Pancreas (tissue), 10 donors: ENCODE results near the gene ITGB5. TPM values are rescaled to one million over a fixed set of nuclear protein-coding genes. Genes with fewer than 3 reads are reported as not detected.

Experiments used
- ATAC-seq, 4 donors: fragments of 200-7000 bp; cut with Tn5 transposase; one replicate each; pipeline versions ENCODE4 v1.8.0 to v1.9.1; 2020; ENCODE audit warnings: mild to moderate bottlenecking in 4 of 4, moderate library complexity in 4 of 4
- DNase-seq, 6 donors: peaks; one replicate each; pipeline ENCODE4 v3.0.0-alpha.2; 2020
- FAIRE-seq: peaks from 2 replicates; lab custom pipeline; 2012; peaks lifted over from hg19 to GRCh38; lab: Jason Lieb, UNC
- H3K27ac ChIP-seq, 4 donors: fragments of 200-600 bp; sonication (generic); 1 replicate in 3 of 4; 2 replicates in 1 of 4; pipeline versions ENCODE4 v1.5.0 to v1.8.0; 2020
- H3K27me3 ChIP-seq, 4 donors: fragments of 200-600 bp; one replicate each; pipeline ENCODE4 v1.8.0; 2021
- H3K36me3 ChIP-seq, 3 donors: fragments of 200-600 bp; sonication (generic) in 1 of 3; one replicate each; pipeline versions ENCODE4 v1.5.0 to v1.8.0; 2020 to 2021
- H3K4me1 ChIP-seq, 3 donors: fragments of 200-600 bp; one replicate each; pipeline ENCODE4 v1.8.0; 2021
- H3K4me3 ChIP-seq, 4 donors: fragments of 200-600 bp; sonication (generic) in 2 of 4; one replicate each; pipeline versions ENCODE4 v1.5.0 to v1.8.0; 2020 to 2021
- H3K9me3 ChIP-seq, 4 donors: fragments of 200-600 bp; one replicate each; pipeline ENCODE4 v1.8.0; 2021
- WGBS, 2 donors: extraction: QIAGEN DNeasy Blood & Tissue Kit; methylation state at CpG; one replicate each; pipeline ENCODE4 v1.1.7; 2013; 5-methylcytosine and 5-hydroxymethylcytosine counted together
- intact Hi-C, 3 donors: fragments of 100-400 bp; cut with DNase I; formaldehyde crosslinking; loops; one replicate each; pipeline versions ENCODE4 v1.11.1 to v1.14.2; 2022
- polyA plus RNA-seq, 2 donors: library from polyadenylated mRNA; stranded (reverse); fragments of 200-250 nt; gene quantifications; one replicate each; pipeline ENCODE4 v1.2.3, GENCODE V29; 2013
- total RNA-seq, 6 donors: library from RNA; stranded (reverse); fragmentation: NEBNext Ultra II Directional in 4 of 6; extraction: Animal tissue kit (Norgen Biotek cat#: 25700) in 4 of 6; gene quantifications; one replicate each; pipeline versions ENCODE4 v1.2.1 to v1.2.4, GENCODE V29; 2021 to 2023
- TF ChIP-seq, protein P1 (sequence below), 4 donors: fragments of 200-600 bp; sonication (generic) in 3 of 4; IDR thresholded peaks; one replicate each; pipeline versions ENCODE4 v1.5.0 to v1.8.0; 2021; ENCODE audit warnings: antibody characterized with exemption in 4 of 4
- donor health status: healthy with polysubstance abuse.
- donor health status: DM: no; HTN: no; CAD: no; lungs with moderate emphysema.
- donor health status: DM: no; HTN: no; CAD: no.
- donor health status: control.
- donor health status: control.
- donor health status: Bipolar disorder and iron deficiency.
- donor health status: DM: yes; HTN: yes; CAD: no.
- donor health status: DM: no; HTN: no; CAD: no.
- donor health status: DM: no; HTN: no; CAD: no.
- donor health status: DM: yes; HTN: yes; CAD: no.

The ITGB5 gene
- total and polyA plus RNA-seq, 8 donors = 9.5 to 69.9 (median 24.5) TPM

DNA sequence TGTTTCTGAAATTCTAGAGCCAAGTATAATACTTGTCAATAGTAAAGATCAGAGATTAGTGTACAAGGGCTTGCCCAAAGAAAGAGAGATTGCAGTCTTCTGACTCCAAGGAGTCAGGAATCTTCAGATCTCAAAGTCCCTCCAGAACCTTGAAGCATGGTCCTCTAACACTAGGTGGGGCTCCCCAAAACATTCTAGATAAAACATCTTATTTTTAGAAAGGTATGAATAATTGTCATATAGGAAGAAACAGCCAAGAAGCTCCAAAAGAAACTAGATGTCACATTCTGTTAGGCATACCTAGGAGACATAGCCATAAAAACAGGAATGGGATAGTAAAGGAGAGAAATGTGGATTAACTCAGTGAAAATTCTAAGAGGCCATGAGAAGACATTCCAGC, 36.7 kb upstream of the ITGB5 start:
- no peaks in the 10 kb centered on the region for H3K9me3 ChIP-seq
- H3K36me3 ChIP-seq = no peaks in the 10 kb centered on the region
- intact Hi-C loops = no loop called here
- no peak for ATAC-seq
- no peak for DNase-seq
- peaks cover 0 to 3% (median 1%) of the 10 kb centered on the region in 3 donors for H3K4me1 ChIP-seq
- no peak overlapping the region for H3K4me3 ChIP-seq
- H3K27me3 ChIP-seq = no peaks in the 10 kb centered on the region
- no peak overlapping the region for H3K27ac ChIP-seq
- TF ChIP-seq, protein P1, sequence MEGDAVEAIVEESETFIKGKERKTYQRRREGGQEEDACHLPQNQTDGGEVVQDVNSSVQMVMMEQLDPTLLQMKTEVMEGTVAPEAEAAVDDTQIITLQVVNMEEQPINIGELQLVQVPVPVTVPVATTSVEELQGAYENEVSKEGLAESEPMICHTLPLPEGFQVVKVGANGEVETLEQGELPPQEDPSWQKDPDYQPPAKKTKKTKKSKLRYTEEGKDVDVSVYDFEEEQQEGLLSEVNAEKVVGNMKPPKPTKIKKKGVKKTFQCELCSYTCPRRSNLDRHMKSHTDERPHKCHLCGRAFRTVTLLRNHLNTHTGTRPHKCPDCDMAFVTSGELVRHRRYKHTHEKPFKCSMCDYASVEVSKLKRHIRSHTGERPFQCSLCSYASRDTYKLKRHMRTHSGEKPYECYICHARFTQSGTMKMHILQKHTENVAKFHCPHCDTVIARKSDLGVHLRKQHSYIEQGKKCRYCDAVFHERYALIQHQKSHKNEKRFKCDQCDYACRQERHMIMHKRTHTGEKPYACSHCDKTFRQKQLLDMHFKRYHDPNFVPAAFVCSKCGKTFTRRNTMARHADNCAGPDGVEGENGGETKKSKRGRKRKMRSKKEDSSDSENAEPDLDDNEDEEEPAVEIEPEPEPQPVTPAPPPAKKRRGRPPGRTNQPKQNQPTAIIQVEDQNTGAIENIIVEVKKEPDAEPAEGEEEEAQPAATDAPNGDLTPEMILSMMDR (IDR thresholded peaks at IDR 0.05) = no peak
- no peak for FAIRE-seq

DNA sequence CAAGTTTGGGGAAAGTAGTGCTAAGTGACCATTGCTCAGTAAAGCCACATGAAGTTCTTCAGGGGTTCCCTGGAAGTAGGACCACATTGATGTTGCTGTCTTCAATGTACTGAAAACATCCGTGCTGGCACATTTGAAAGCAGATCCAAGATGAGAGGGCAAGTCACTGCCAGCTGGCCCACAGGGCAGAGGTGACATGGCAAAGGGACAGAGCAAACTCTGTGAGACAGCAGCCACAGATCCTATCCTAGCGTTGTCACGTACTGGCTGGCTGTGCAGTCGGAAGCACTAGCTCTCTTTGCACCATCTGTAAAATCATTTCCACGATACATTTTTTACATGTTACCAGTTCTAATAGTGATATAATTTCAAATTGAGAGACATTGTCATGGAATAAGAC, 33.6 kb upstream of the ITGB5 start:
- Histone ChIP-seq H3K27me3 (no peaks in the 10 kb centered on the region), H3K27ac (no peak overlapping the region), H3K9me3 (no peaks in the 10 kb centered on the region), H3K36me3 (no peaks in the 10 kb centered on the region), H3K4me1 (no peaks in the 10 kb centered on the region), H3K4me3 (no peak overlapping the region)
- ATAC-seq (no peak), DNase-seq (no peak), FAIRE-seq (no peak)
- intact Hi-C loops = no loop called here
- 87 to 93% methylated on average over 5 of the region's 5 CpGs for WGBS, 2 donors
- TF ChIP-seq, protein P1 (IDR thresholded peaks at IDR 0.05) = no peak

DNA sequence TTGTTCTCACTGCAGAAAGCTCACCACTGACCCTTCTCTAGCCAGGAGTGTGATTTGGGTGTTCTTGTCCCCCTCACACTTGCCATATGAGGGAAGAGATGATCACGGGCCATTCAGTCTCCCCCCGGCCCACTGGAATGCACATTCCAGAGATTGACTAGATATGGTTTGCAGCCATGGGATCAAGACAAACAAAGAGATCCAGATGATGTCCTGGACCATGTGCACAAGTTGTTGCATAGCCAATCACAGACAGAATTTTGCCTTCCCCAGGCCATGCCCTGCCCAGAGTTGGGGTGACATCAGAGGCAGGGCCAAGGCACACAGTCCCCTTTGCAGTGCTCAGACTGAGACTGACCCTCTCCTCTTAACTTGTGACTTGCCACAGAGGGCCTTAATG, 32.6 kb upstream of the ITGB5 start:
- ATAC-seq = no peak
- Histone ChIP-seq H3K36me3 (no peaks in the 10 kb centered on the region), H3K4me3 (no peak overlapping the region), H3K9me3 (no peaks in the 10 kb centered on the region), H3K4me1 (no peaks in the 10 kb centered on the region), H3K27me3 (no peaks in the 10 kb centered on the region), H3K27ac (no peak overlapping the region)
- no peak for DNase-seq
- intact Hi-C loops = no loop called here
- TF ChIP-seq, protein P1 (IDR thresholded peaks at IDR 0.05) = no peak
- FAIRE-seq = no peak
- WGBS, 2 donors = 58 to 69% methylated on average over 2 of the region's 2 CpGs

DNA sequence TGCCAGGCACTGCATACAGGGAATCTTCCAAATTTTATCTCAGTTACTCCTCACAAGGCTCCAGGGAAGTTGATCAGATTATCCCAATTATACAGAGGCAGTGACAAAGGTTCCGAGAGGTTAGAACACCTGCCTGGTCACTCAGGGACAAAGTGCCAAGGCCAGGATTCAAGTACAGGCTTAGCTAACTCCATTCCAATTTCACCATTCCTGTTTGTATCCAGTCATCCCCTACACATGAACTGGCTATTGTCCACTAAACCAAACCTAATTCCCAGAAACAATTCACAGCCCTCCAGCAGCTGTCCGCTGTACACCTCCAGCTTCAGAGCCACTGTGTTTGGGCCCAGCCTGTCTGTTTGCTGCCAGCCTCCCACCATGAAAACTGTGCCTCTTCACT, 31.4 kb upstream of the ITGB5 start:
- FAIRE-seq (no peak), ATAC-seq (no peak)

DNA sequence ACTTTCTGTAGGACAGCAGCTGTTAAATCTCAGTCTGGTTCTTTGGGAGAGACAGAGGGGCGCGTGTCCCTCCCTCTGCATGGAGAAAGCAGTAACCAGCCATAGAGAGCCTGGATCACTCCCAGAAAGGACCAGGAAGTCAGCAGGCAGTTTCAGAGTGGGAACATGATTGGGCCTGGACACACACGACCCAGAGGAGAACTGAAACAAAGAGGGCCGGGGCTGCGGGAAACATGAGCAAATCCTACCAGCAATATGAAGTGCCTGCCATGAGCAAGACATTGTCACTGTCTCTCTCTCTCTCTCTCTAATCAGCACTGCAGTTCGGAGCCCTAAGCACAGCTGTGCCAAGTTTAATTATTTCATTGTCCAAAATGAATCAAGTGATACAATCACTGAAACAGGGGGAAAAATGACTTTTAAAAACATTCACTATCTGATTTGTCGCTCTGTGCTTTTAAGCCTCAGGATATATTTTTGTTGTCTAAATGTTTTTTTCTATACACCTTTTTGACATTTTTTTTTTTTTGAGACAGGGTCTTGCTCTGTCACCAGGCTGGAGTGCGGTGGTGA, 29.8 kb upstream of the ITGB5 start:
- Histone ChIP-seq H3K4me3 (no peak overlapping the region), H3K27me3 (no peaks in the 10 kb centered on the region), H3K36me3 (no peaks in the 10 kb centered on the region), H3K4me1 (no peaks in the 10 kb centered on the region), H3K9me3 (no peaks in the 10 kb centered on the region), H3K27ac (no peak overlapping the region)
- TF ChIP-seq, protein P1 (IDR thresholded peaks at IDR 0.05) = no peak
- FAIRE-seq (no peak), DNase-seq (no peak), ATAC-seq (peak in 2 of 4 donors; percentile 36 to 44)
- 62 to 76% methylated on average over 8 of the region's 8 CpGs for WGBS, 2 donors
- intact Hi-C loops = no loop called here

More for the DNA sequence above, 31.4 kb upstream of the ITGB5 start:
- TF ChIP-seq, protein P1 (IDR thresholded peaks at IDR 0.05) = no peak
- no peak for DNase-seq
- Histone ChIP-seq H3K36me3 (no peaks in the 10 kb centered on the region), H3K27me3 (no peaks in the 10 kb centered on the region), H3K9me3 (no peaks in the 10 kb centered on the region), H3K4me3 (no peak overlapping the region), H3K27ac (no peak overlapping the region), H3K4me1 (no peaks in the 10 kb centered on the region)
- 91% methylated on average over 2 of the region's 2 CpGs for WGBS, 2 donors
- intact Hi-C loops = no loop called here
